HepG2 (cell line): Measurements from ENCODE around the gene TAF1B. TPM values are rescaled to one million over a fixed set of nuclear protein-coding genes. Genes with fewer than 3 reads are reported as not detected.

Source experiments
- ATAC-seq: fragments of 200-7000 bp; cut with Tn5 transposase; 3 replicates; pipeline ENCODE4 v1.9.1; 2020; ENCODE audit warnings: mild to moderate bottlenecking, moderate library complexity
- BruUV-seq: library from RNA; stranded (reverse); fragments of 400-500 nt; replicated peaks from 2 replicates; lab custom pipeline; 2021; lab: Mats Ljungman, UMichigan
- CTCF ChIA-PET: fragments of 300-600 bp; formaldehyde crosslinking; extraction: SDS; loops from one replicate; lab custom pipeline; 2021; ENCODE audit warnings: low total read pairs, inconsistent platforms, low intra/inter-chr PET ratio; lab: Yijun Ruan, JAX
- POLR2A ChIA-PET: fragments of 350-600 bp; sonication (Branson Sonifier 250); formaldehyde crosslinking; loops from one replicate; lab custom pipeline; 2020; ENCODE audit warnings: antibody characterized with exemption, inconsistent platforms; lab: Yijun Ruan, JAX
- DNase-seq: peaks from one replicate; pipeline ENCODE4 v3.0.0-alpha.2; 2015; ENCODE audit warnings: low spot score
- FAIRE-seq: peaks from 3 replicates; lab custom pipeline; 2011; peaks lifted over from hg19 to GRCh38; lab: Jason Lieb, UNC
- H2AFZ ChIP-seq: one replicate; pipeline ENCODE4 v1.6.1; 2011; ENCODE audit warnings: low read length, inconsistent platforms
- H3K27ac ChIP-seq: fragments of 300-600 bp; 3 replicates; pipeline ENCODE4 v1.8.0; 2011; ENCODE audit warnings: mixed run types, mild to moderate bottlenecking, mixed read lengths, low read length, inconsistent platforms; ENCODE audit not compliant: insufficient read depth; ENCODE audit errors: extremely low read length
- H3K27me3 ChIP-seq, 2 experiments: fragments of 200-600 bp in 1 of 2; 2 replicates in 1 of 2; 3 replicates in 1 of 2; pipeline versions ENCODE4 v1.6.0 to v1.8.0; 2011; ENCODE audit warnings: low read length in 2 of 2, mild to moderate bottlenecking in 2 of 2, moderate library complexity in 2 of 2, inconsistent platforms in 1 of 2; ENCODE audit not compliant: insufficient read depth in 2 of 2, control insufficient read depth in 1 of 2
- H3K36me3 ChIP-seq, 2 experiments: fragments of 200-600 bp in 1 of 2; replicated peaks in 1 of 2; 2 replicates in 1 of 2; 3 replicates in 1 of 2; pipeline versions ENCODE4 v1.5.1 to v1.8.0; 2011; ENCODE audit warnings: low read length in 2 of 2, inconsistent platforms in 1 of 2; ENCODE audit not compliant: insufficient read depth in 2 of 2, control insufficient read depth in 1 of 2
- H3K4me1 ChIP-seq: 2 replicates; pipeline ENCODE4 v1.5.1; 2012; ENCODE audit warnings: low read length, inconsistent platforms; ENCODE audit not compliant: insufficient read depth
- H3K4me2 ChIP-seq: 2 replicates; pipeline ENCODE4 v1.6.0; 2011; ENCODE audit warnings: low read depth, low read length, inconsistent platforms
- H3K4me3 ChIP-seq, 3 experiments: fragments of 200-600 bp in 1 of 3; sonication (generic), shearing (Covaris generic) in 1 of 3; replicated peaks in 1 of 3; 2 replicates each; pipeline ENCODE4 v1.5.1; 2011 to 2016; ENCODE audit warnings: low read length in 3 of 3, inconsistent platforms in 2 of 3, low read depth in 2 of 3, mild to moderate bottlenecking in 2 of 3, control low read depth in 1 of 3, mixed read lengths in 1 of 3; ENCODE audit not compliant: insufficient read depth in 1 of 3
- H3K79me2 ChIP-seq: one replicate; pipeline ENCODE4 v1.6.1; 2011; ENCODE audit warnings: low read length, inconsistent platforms; ENCODE audit not compliant: insufficient read depth
- H3K9ac ChIP-seq: 2 replicates; pipeline ENCODE4 v1.6.0; 2011; ENCODE audit warnings: mild to moderate bottlenecking, low read depth, low read length, inconsistent platforms; ENCODE audit not compliant: insufficient read depth
- H3K9me3 ChIP-seq: 2 replicates; pipeline ENCODE4 v1.5.1; 2012; ENCODE audit warnings: mild to moderate bottlenecking, low read length
- H4K20me1 ChIP-seq: 2 replicates; pipeline ENCODE4 v1.6.0; 2011; ENCODE audit warnings: inconsistent platforms, mild to moderate bottlenecking, low read length, moderate library complexity; ENCODE audit not compliant: insufficient read depth
- ARID4A ChIP-seq: sonication (generic); formaldehyde crosslinking; IDR thresholded peaks from 2 replicates; pipeline ENCODE4 v1.5.0; 2020; ENCODE audit warnings: mild to moderate bottlenecking, missing genetic modification reagents, borderline replicate concordance
- DMAP1 ChIP-seq: IDR thresholded peaks from 2 replicates; pipeline ENCODE4 v1.6.1; 2016
- GMEB1 ChIP-seq: sonication (generic); formaldehyde crosslinking; IDR thresholded peaks from 2 replicates; pipeline ENCODE4 v1.5.1; 2020; ENCODE audit warnings: missing genetic modification reagents, mild to moderate bottlenecking, borderline replicate concordance
- HES4 ChIP-seq: sonication (generic); formaldehyde crosslinking; IDR thresholded peaks from 2 replicates; pipeline ENCODE4 v1.9.0; 2021; ENCODE audit warnings: mild to moderate bottlenecking, missing genetic modification reagents, borderline replicate concordance
- KLF6 ChIP-seq: IDR thresholded peaks from 2 replicates; pipeline ENCODE4 v1.8.0; 2016; ENCODE audit warnings: missing biosample characterization, missing genetic modification reagents
- PLRG1 ChIP-seq: fragments of 450-650 bp; conservative IDR thresholded peaks from 2 replicates; pipeline ENCODE4 v1.6.1; 2016
- YEATS2 ChIP-seq: sonication (generic); formaldehyde crosslinking; IDR thresholded peaks from 2 replicates; pipeline ENCODE4 v1.4.0; 2020; ENCODE audit warnings: missing genetic modification reagents, borderline replicate concordance
- ZMYM2 ChIP-seq: sonication (generic); formaldehyde crosslinking; IDR thresholded peaks from 2 replicates; pipeline ENCODE4 v1.8.0; 2022; ENCODE audit warnings: mild to moderate bottlenecking, missing genetic modification reagents
- ZNF142 ChIP-seq: sonication (generic); formaldehyde crosslinking; IDR thresholded peaks from 2 replicates; pipeline ENCODE4 v1.4.0; 2020; ENCODE audit warnings: missing genetic modification reagents
- ZNF232 ChIP-seq: sonication (generic); formaldehyde crosslinking; IDR thresholded peaks from 2 replicates; pipeline ENCODE4 v1.4.0; 2020; ENCODE audit warnings: missing genetic modification reagents, borderline replicate concordance
- ZNF597 ChIP-seq: sonication (generic); formaldehyde crosslinking; IDR thresholded peaks from 2 replicates; pipeline ENCODE4 v1.5.0; 2020; ENCODE audit warnings: missing genetic modification reagents
- ZNF749 ChIP-seq: sonication (generic); formaldehyde crosslinking; IDR thresholded peaks from 2 replicates; pipeline ENCODE4 v1.8.0; 2022; ENCODE audit warnings: mild to moderate bottlenecking, missing genetic modification reagents, moderate library complexity, borderline replicate concordance
- WGBS: methylation state at CpG from one replicate; pipeline ENCODE4 v1.1.6; 2017; ENCODE audit warnings: low lambda C conversion rate; 5-methylcytosine and 5-hydroxymethylcytosine counted together
- in situ Hi-C: cut with HindIII; loops from 2 replicates; pipeline ENCODE4 v1.10.0; 2017; ENCODE audit warnings: low pct_unique_long_range_greater_than_20kb; ENCODE audit not compliant: extremely low pct_ligation_motif_present
- intact Hi-C: fragments of 100-400 bp; cut with micrococcal nuclease; formaldehyde crosslinking; loops from one replicate; pipeline ENCODE4 v1.10.0; 2022; ENCODE audit not compliant: unreplicated experiment
- polyA plus RNA-seq, 8 experiments: library from polyadenylated mRNA; depleted of rRNA in 3 of 8; stranded (reverse) in 7 of 8; unstranded in 1 of 8; fragments of >200 nt; fragmentation: Illumina TruSeq in 4 of 8; extraction: Trizol in 4 of 8; gene quantifications; 2 replicates each; pipeline versions ENCODE4 v1.2.1 to v1.2.3, GENCODE V29; 2011 to 2016; ENCODE audit warnings: low read depth in 4 of 8, missing spikeins in 1 of 8, mixed read lengths in 1 of 8; ENCODE audit not compliant: insufficient read depth in 1 of 8
- total RNA-seq, 5 experiments: library from RNA; depleted of rRNA; stranded (reverse); fragments of >200 nt; fragmentation: Illumina TruSeq; extraction: Trizol; gene quantifications; 2 replicates each; pipeline ENCODE4 v1.2.3, GENCODE V29; 2016; ENCODE audit warnings: low read depth in 1 of 5

Gene TAF1B
- total and polyA plus RNA-seq, 2 of the 13 experiments (the other 11 are each of a cell fraction or from before 2014, with no cell fraction given), result 13.3 to 27.7 TPM

GRCh38 chr2:9877726-9878125 is 34.5 kb downstream of the TAF1B start:
- intact Hi-C loops, result no loop called here
- ChIA-PET POLR2A (no interaction called here), CTCF (no interaction called here)
- H2AFZ ChIP-seq, result no peak overlapping the region
- H3K4me2 ChIP-seq, result no peak overlapping the region
- no peak overlapping the region for H3K27ac ChIP-seq
- no peaks in the 10 kb centered on the region for H3K79me2 ChIP-seq
- no peaks in the 10 kb centered on the region for H3K9me3 ChIP-seq
- BruUV-seq, result no TSS peak
- H3K27me3 ChIP-seq, result no peaks in the 10 kb centered on the region
- no peak overlapping the region for H3K9ac ChIP-seq
- peaks cover 12 to 60% of the 10 kb centered on the region in 2 experiments for H3K36me3 ChIP-seq
- no peak overlapping the region for H3K4me3 ChIP-seq
- WGBS, result 95% methylated on average over 2 of the region's 2 CpGs
- H3K4me1 ChIP-seq, result peaks cover 7% of the 10 kb centered on the region
- no peak for FAIRE-seq
- no peak for DNase-seq
- ATAC-seq, result no peak
- in situ Hi-C loops, result no loop called here
- no peaks in the 10 kb centered on the region for H4K20me1 ChIP-seq
- TF ChIP-seq DMAP1 (CRISPR knock-in tag) (no peak), KLF6 (CRISPR knock-in tag) (no peak), ZNF142 (CRISPR knock-in tag) (no peak), HES4 (CRISPR knock-in tag) (no peak), GMEB1 (CRISPR knock-in tag) (no peak), ZMYM2 (CRISPR knock-in tag) (no peak), ZNF749 (no peak), YEATS2 (CRISPR knock-in tag) (no peak), ARID4A (CRISPR knock-in tag) (no peak), ZNF232 (no peak), ZNF597 (CRISPR knock-in tag) (no peak), PLRG1 (no peak)
